ENCODE measurements around the gene DDRGK1.
"Not testable (repeated sequence)": the region's sequence is repeated elsewhere in the genome, so short reads cannot be mapped to it uniquely, and the experiment has no call there.

The DDRGK1 gene

DNA sequence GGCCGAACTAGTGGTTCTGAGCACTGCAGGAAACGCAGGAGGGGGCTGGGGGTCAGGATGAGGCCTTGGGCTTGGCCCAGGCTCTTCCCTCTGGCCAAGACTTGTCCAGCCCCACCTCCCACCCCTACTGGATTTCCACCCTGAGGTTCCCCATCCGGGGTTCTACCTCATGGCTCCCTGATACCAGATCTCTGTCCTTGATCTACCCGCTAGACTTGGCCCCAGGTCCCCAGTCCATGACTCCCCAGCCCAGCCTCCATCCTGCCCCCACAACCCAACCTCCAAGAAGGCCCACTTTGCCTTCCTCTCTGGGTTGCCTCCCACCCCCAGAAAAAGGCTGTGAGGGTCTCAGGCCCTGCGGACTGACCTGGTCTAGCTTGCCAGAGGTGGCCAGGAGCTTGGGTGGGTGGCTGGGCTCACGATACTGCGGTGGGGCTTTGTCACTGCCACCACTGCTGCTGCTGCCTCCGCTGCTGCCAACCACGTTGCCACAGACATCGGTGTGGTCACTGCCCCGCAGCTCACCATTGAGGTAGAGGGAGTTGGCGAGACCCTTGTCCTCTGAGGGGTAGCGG, 38.1 kb downstream of the DDRGK1 start:
- no peak for DNase-seq (ENCODE audit: low read depth in 2 of 2, low spot score in 1 of 2)

DNA sequence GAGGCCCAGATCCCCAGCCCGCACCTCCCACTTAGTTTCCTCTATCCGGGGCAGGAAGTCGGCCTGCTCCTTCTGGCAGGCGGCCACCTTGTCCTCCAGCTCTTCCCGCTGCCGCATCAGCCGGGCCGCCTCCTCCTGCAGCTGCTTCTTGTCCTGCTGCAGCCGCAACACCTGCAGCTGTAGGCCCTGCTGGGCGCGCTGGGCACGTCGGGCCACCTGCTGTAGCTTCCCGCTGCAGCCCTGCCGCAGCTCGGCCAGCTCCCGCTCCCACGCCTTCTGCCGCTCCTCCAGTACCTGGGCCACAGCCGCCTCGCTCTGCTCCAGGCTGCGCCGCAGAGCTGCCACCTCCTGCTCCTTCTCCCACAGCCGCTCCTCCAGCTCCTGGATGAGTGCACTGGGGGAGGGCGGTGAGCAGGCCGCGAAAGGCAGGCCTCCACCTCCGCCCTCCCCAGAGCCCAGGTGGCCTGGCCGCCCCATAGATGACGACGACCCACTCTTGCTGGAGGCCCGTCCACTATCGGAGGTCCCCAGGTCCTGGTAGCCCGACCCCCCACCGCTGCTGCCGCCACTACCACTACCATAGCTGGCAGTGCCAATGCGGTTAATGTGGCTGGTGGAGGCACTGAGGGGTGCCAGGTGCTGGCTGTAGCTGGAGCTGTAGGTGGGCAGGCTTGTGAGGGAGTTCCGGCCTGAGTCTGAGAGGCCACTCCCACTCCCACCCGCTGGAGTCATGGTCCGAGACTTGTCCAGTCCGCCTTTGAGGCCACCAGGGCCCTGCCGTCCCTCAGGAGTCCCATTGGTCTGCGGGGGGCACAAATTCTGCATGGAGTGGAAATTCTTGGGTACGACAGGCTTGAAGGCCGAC, 38.8 kb downstream of the DDRGK1 start:
- no peak for DNase-seq (ENCODE audit: low read depth in 2 of 2, low spot score in 1 of 2)

DNA sequence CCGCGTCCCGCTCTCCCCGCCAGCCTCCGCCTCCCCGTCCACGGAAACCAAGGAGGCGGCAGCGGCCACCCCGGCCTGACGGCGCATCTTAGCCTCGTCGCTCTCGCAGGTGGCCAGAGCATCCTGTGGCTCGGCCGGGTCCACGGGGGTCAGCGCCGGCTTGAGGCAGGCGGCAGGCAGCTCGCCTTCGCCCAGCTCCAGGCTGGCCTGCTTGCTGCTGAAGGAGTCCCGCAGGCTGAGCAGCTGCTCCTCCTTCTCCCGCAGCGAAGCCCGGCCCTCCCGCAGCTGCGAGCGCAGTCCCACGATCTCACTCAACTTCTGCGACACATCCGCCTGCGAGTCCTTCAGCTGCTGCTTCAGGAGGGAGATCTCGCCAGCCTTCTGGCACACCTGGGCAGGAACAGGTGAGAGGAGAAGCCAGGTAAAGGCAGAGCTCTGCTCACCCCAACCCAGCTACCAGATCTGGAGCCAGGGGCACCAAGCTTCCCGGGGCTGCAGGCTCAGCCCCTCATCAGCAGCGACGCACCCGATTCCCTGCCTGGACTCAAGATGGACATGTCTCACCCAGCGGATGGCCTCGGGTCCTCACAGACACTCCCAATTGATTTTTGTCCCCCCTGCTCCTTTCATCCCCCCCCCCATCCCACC, 39.6 kb downstream of the DDRGK1 start:
- no peak for DNase-seq (ENCODE audit: low read depth in 2 of 2, low spot score in 1 of 2)

DNA sequence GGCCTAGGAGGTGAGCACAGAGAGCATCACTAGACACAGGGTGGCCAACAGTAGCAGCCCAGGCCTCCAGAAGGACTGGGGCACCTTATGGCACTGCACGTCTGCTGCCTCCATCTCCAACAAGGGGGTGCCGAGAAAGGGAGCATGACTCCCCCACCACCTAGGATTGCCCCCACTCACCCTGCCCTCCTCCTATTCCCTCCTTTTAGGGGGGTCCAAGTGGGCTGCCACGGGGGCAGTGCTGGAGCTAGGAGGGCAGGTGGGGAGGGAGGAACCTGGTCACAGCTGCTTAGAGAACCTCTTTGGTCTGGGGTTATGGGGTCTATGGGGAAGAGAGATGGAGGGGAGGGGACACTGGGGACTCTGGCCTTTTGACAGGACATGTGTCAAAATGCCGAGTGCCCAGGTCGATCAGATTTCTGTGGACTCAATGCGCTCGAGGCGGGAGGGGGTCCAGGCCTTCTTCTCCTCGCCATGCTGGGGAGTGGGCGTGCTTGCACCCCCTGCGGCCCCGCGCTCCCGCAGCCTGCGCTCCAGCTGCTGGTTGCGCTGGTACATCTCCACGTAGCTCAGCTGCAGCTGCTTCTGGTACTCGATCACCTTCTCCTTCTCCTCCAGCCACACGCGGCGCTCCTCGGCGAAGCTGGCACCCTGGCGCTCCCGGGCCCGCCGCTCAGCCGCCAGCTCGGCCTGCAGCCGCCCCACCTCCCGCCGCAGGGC, 40.3 kb downstream of the DDRGK1 start:
- no peak for DNase-seq (ENCODE audit: low read depth in 2 of 2, low spot score in 1 of 2)

- no peak for DNase-seq (ENCODE audit: low read depth in 2 of 2, low spot score in 1 of 2)
Measured at GRCh38 chr20:3163099-3164042, 41.1 kb downstream of the DDRGK1 start.

DNA sequence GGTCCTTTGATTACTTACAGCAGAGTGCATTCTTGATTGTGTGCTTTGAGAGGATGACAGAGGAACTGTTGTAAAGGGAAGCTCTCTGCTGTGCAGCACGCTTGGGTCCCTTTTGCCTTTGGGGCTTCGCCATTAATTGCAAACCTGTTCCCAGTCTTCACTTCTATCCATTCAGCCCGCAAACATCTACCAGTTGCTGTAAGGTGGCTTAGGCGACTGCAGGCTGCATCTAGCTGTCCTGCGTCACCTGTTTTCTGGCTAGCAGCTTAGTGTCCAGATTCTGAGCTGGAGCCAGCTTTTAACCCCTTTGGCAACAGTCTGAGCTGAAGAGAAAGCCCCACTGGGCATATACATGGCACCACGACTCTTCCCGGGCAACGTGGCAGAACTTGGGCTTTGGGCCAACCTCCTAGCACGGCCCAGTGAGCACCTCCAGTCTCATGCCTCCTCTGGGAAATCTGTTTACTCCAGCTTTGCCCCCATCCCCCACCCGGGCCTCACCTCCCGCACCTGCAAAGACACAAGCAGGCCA, 42.3 kb downstream of the DDRGK1 start:
- DNase-seq (ENCODE audit: low read depth in 2 of 2, low spot score in 1 of 2), result no peak

DNA sequence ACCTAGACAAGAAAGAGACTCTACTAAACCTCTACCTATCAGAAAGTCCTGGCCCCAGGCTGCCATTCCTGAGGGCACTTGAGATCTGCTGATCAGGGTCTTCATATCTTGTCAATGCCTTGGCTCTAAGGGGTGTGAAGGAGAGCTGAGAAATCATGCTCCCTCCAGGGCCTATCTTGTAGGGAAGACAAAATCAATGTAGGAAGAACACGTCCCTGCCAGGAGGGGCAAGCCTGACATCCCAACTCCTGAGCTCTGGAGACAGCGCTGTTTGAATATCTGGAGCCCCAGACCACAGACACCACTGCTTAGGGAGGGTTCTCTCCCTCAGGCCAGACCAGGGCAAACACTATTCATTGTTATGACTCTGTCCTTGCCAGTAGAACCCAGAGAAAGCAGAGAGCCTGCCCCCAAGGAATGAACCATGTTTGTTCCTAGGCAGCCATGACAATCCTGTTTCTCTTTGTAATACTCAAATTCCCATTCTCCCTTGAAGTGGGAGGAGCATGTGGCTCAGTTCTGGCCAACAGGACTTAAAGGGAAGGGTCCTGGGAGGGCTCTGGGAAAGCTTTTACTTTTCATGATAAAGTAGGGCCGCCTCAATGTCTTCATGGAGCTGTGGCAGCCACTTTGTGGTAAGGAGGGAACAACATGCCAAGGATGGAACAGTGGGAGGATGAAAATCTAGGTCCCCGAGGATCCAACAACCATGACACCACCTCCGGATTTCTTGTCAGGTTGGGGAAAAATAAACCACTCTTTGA, 43.0 kb downstream of the DDRGK1 start:
- no peak for DNase-seq (ENCODE audit: low read depth in 2 of 2, low spot score in 1 of 2)

DNA sequence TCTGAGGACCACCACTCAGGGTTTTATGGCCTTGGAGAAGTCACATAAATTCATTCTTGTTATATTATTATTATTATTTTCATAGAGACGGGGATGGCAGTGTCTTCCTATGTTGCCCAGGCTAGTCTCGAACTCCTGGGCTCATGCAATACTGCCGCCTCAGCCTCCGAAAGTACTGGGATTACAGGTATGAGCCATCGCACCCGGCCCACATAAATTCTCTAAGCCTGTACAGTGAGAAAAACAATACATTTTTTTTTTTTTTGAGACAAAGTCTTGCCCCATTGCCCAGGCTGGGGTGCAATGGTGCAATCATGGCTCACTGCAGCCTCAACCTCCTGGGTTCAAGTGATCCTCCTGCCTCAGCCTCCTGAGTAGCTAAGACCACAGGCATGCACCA, 44.1 kb downstream of the DDRGK1 start:
- DNase-seq (ENCODE audit: low read depth in 2 of 2, low spot score in 1 of 2), result no peak

DNA sequence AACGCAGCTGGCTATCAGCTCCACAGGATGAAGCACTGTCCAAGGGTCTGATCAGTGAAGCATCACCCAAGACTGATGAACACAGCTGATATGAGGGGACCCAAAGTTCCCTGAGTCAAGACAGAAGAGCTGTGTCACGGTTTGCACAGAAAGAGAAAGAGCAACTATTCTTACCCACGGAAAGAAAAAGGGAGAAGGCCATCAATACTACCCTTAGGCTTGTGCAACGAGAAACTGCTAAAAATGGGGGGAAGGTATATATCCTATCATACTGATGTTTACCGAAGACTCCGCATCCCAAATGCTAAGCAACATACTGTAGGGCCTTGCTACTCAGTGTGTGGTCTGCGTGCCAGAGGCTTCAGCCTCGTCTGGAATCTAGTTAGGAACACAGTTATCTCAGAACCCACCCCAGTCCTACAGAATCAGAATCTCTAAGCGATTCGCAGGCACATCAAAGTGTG, 45.5 kb downstream of the DDRGK1 start:
- DNase-seq (ENCODE audit: low read depth in 2 of 2, low spot score in 1 of 2), result no peak

DNA sequence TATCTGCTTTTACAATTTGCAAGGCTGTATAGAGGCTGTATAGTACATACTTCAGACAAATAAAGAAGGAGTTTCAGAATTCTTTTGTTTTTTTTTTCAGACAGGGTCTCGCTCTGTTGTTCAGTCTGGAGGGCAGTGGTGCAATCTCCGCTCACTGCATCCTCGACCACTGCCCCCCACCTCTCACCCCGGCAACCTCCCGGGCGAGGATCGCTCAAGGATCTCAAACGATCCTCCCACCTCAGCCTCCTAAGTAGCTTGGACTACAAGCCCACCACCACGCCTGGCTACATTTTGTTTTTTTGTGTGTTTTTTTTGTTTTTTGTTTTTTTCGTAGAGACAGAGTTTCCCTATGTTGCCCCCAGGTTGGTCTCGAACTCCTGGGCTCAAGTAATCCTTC, 46.7 kb downstream of the DDRGK1 start:
- no peak for DNase-seq (ENCODE audit: low read depth in 2 of 2, low spot score in 1 of 2)

DNA sequence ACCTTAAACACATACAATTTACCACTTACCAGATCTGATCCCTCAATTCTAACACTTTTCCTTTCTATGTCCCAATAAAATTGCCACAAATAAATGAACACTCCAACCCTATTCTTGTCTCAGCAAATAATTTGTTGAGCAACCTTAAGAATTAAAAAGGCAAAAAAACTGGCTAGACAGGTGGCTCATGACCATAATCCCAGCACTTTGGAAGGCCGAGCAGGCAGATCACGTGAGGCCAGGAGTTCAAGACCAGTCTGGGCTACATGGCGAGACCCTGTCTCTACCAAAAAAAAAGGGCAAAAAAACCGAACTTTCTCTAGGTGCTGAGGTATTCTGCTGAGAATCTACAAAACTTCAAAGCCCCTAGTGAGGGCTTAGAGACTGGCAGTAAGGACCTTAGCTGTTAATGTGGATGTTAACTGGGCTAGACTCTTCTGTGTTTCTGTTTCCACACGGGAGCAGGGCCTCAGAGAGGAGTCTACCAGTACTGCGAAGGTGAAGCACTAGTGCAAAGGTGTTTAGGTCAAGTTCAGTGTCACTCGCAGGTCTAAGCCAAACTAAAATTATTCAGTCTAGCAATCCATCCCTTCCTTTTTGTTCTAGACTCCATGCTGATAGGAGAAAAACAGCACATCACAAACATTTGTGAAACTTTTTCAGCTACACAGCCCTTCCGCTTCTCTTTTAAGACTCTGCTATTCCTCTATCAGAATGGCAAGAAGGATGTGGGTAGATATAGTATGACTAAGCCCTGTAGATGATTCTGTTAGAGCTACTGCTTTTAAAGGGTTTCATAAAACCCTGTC, 47.5 kb downstream of the DDRGK1 start:
- DNase-seq (ENCODE audit: low read depth in 2 of 2, low spot score in 1 of 2), result no peak

DNA sequence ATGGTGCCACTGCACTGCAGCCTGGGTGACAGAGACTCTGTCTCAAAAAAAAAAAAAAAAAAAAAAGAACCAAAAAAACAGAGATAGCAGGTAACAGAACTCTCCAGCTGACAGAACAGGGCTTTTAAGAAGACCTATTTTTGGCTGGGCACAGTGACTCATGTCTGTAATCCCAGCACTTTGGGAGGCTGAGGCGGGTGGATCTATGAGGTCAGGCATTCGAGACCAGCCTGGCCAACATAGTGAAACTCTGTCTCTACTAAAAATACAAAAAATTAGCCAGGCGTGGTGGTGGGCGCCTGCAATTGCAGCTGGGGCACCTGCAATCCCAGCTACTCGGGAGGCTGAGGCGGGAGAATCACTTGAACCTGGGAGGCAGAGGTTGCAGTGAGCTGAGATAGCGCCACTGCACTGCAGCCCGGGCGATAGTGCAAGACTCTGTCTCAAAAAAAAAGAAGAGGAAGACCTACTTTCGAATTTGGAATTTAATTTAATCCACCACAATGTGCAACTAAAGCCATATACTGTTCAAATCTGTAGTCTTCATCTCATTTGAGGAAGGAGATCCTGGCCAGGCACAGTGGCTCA, 52.3 kb downstream of the DDRGK1 start:
- not testable (repeated sequence) for DNase-seq (ENCODE audit: low read depth in 2 of 2, low spot score in 1 of 2)

GRCh38 chr20:3150908-3151307, 53.6 kb downstream of the DDRGK1 start:
- DNase-seq (ENCODE audit: low read depth in 2 of 2, low spot score in 1 of 2), result no peak

GRCh38 chr20:3146732-3147341, 57.6 kb downstream of the DDRGK1 start:
- DNase-seq (ENCODE audit: low read depth in 2 of 2, low spot score in 1 of 2), result no peak

DNA sequence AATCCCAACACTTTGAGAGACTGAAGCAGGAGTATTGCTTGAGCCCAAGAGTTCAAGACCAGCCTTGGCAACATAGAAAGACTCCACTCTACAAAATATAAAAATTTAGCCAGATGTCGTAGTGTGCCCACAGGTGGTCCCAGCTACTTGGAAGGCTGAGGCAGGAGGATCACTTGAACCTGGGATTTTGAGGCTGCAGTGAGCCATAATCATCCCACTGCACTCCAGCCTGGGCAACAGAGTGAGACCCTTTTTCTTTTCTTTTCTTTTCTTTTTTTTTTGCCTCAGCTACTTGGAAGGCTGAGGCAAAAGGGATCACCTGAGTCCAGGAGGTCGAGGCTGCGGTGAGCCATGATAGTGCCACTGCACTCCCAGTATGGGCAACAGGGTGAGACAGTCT, 62.7 kb downstream of the DDRGK1 start:
- DNase-seq (ENCODE audit: low read depth in 2 of 2, low spot score in 1 of 2), result no peak
